ENCODE results near the gene UNC50.

UNC50 gene

GRCh38 chr2:98608116-98608961, at the start of gene UNC50, which contains the start of gene COA5:
Gene UNC50 (plus strand): TSS chr2:98608589. CDS start chr2:98609760, 1,171 bp downstream.
Gene COA5 (minus strand): TSS chr2:98608512. CDS start chr2:98608405, 107 bp downstream.
- peak; percentile 76 to 88 (median 83) for DNase-seq (ENCODE audit: low read depth in 3 of 3)

GRCh38 chr2:98558852-98559530, 49.4 kb upstream of the UNC50 start:
- no peak for DNase-seq (ENCODE audit: low read depth in 3 of 3)

DNA sequence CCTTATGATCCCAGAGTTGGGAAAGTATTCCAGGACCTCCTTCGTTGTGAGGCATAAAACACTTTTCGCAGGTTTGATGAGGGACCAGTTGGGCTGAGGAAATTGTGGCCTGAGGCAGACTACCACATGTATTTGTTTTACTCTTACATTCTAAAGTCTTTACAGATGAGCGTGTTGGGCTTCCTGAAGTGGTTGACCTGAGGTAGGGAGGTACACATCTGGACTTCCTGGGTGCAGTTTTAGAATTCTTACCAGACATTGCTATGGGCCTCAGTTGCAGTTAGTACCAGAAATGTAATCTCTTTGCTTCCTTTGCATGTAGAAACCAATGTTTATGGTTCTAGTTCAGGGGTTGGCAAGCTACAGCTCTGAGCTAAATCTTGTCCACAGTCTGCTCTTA, 48.8 kb upstream of the UNC50 start:
- DNase-seq (ENCODE audit: low read depth in 3 of 3): no peak

GRCh38 chr2:98560256-98560771, 48.1 kb upstream of the UNC50 start:
- DNase-seq (ENCODE audit: low read depth in 3 of 3): no peak

GRCh38 chr2:98561018-98561417, 47.4 kb upstream of the UNC50 start:
- no peak for DNase-seq (ENCODE audit: low read depth in 3 of 3)

GRCh38 chr2:98561902-98562695, 46.3 kb upstream of the UNC50 start:
- no peak for DNase-seq (ENCODE audit: low read depth in 3 of 3)

- DNase-seq (ENCODE audit: low read depth in 3 of 3): no peak
These were observed 45.0 kb upstream of the UNC50 start for GRCh38 chr2:98563394-98563793.

DNA sequence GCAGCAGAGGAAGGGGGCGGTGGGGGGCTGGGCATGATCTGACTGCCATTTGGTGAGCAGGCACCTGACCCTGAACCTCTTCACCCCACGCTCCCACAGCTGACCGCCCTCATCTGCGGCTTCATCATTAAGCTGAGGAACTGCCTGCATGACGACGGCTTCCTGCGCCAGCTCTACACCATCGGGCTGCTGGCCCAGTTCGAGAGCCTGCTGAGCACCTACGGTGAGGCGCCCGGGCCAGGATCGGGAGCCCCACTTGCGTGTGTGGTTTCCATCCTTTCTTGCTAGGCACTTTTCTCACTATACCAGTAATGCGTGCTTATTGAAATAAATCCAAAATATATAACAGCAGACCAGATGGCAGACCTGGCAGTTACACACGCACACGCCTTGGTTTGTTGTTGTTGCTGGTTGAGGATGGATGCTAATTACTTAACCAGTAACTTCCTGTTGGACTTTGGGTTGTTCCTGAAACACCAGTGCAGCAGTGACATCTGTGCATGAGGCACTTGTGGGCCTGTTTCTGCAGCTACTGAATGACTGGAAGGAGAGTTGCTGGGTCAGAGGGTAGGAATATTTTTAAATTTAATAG, 43.8 kb upstream of the UNC50 start:
- DNase-seq (ENCODE audit: low read depth in 3 of 3): no peak

DNA sequence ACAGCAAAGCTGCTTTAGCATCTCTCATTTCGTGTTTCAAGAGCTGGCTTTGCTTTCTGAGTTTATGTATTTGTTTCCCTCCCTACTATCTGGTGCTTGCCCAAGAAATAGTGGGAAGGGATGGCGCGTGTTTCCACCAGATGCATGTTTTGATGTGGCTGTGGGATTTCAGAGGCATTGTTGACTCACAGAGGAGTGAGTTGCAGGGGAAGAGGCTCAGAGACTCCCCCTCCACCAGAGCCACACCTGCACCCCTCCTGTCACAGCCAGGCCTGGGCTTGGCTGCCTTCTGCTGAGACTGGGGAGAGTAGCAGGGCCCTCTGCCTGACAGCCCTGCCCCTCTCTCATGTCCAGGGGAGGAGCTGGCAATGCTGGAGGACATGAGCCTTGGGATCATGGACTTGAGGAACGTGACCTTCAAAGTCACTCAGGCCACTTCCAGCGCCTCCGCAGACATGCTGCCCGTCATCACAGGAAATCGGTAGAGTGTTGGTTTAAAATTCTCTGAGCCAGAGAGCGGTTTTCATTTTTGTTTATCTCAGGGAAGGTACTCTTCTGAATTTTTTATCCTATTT, 43.0 kb upstream of the UNC50 start:
- no peak for DNase-seq (ENCODE audit: low read depth in 3 of 3)

DNA sequence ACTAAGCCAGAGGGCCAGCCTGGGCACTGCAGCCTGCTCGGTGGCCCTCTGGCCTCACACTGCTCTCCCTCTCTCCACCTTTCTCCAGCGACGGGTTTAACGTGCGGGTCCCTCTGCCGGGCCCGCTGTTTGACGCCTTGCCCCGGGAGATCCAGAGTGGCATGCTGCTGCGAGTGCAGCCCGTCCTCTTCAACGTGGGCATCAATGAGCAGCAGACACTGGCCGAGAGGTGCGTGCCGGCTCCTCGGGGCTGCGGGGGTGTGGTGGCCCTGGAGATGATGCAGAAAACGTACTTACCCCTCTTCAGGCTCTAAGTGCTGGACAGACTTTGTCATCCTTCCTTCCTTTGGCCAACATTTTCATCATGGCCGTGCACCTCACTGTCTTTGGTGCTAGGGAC, 42.4 kb upstream of the UNC50 start:
- DNase-seq (ENCODE audit: low read depth in 3 of 3): no peak

GRCh38 chr2:98568161-98568956, 40.0 kb upstream of the UNC50 start:
- DNase-seq (ENCODE audit: low read depth in 3 of 3): no peak

DNA sequence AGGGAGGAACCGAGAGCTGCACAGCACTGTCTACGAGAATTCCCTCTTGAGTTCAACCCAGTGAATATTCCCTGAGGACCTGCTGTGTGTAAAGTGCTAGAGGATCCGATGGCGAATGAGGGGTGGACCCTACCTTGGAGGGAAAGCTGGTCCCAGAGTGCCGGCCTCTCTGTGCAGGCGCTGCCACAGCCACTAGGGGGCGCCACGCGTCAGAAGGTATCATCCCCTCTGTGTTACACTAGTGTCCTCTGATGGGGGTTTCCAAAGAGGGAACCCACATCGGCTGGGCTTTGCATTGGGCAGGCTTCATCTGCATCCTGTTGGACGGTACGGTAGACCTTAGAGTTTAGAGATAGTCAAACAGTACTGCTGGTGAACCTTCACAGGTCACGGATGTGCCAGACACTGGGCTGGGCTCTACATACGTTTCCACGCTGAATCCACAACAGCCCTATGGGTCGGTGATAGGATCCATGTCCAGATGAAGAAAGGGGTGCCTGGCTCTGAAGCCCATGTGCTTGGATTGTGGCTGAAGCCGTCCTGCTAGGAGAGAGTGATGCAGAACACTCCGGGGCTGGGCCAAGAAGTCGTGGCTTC, 39.1 kb upstream of the UNC50 start:
- peak; percentile 33 to 60 (median 59) for DNase-seq (ENCODE audit: low read depth in 3 of 3)

DNA sequence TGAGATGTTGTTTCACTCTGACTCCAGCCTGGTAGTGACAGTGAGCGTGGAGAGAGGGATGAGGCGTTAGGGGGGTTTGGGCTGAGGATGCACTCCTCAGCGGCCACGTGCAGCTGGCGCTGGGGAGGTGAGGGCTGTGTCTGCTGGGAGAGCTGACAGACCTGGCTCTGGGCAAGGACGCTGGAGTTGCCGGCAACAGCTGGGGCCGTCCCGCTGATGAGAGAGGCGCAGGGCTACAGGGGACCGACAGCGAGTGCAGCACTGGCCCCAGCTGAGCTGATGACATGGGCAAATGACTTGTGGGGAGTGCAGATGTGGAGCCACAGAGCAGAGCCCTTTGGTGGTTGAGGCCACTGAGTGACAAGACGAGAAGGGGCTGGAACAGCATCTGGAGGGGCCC, 38.5 kb upstream of the UNC50 start:
- DNase-seq (ENCODE audit: low read depth in 3 of 3): no peak

DNA sequence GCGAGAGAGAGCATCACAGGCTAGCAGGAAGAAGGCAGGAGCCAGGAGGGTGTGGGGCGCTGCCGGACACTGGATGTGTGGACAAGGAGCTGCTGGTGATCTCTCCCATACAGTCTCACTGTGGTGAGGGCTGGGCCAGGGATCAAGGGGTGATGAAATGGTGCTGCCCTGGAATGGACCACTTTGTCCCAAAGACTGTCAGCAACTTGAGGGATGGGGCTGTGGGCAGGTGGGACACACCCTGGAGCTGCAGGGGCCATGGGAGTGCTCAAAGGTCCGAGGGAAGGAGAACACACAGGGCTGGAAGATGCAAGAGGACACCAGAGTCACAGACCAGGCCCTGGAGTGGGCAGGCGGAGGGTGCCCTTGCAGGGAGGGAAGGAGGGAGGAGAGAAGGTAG, 38.0 kb upstream of the UNC50 start:
- no peak for DNase-seq (ENCODE audit: low read depth in 3 of 3)

DNA sequence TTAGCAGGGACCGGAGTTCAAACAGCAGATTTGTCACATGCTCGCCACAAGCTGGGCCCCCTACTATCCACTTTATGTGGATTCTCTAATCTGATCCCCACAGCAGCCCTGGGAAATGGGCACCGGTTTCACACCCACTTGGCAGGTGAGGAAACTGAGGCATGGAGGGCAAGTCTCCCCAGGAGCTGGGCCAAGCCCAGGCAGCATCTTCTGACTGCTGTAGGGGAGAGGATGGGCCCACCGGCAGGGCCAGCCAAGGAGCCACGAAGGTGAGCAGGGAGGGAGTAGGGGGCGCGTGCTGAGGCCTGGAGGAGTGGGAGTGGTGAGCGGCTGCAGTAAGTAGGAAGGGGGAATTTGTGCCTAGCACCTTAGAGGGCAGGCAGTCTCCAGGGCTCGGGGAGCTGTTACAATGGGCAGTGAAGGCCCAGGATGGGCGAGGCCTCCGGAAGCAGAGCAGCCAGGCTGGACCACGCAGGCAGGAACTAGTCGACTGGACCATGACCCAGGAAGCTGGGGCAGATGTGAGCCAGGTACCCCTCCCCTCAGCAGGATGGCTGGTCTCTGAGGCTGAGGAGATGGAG, 37.2 kb upstream of the UNC50 start:
- no peak for DNase-seq (ENCODE audit: low read depth in 3 of 3)

GRCh38 chr2:98571796-98572195, 36.6 kb upstream of the UNC50 start:
- no peak for DNase-seq (ENCODE audit: low read depth in 3 of 3)

DNA sequence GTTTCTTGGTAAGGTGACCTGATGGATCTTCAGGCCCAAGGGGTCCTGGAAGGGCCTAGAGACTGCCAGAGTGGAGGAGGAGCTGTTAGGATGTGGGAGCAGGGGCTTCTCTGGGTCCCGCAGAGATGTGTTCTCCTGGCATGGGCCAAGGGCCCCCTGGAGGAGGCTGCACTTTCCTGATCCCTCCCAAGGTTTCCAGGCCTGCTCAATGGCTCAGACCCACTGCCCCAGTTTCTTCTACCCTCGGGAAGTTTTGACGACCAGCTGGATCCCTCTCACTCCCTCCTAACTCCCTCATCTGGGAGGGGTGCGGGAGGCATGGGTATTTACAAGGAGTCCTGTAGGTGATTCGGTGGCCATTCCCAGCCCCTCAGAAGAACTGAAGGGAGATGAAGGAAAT, 36.2 kb upstream of the UNC50 start:
- no peak for DNase-seq (ENCODE audit: low read depth in 3 of 3)

- no peak for DNase-seq (ENCODE audit: low read depth in 3 of 3)
These were observed 35.7 kb upstream of the UNC50 start for GRCh38 chr2:98572676-98573075.

- no peak for DNase-seq (ENCODE audit: low read depth in 3 of 3)
These were observed 35.0 kb upstream of the UNC50 start for GRCh38 chr2:98573426-98573825.

Measured in stimulated activated CD4-positive, alpha-beta T cell treated with anti-CD3 and anti-CD28 coated beads, TNF-alpha, amount 100 ng/mL, for 4 hours (primary cell).